GM19239 (cell line): ENCODE data around the gene CTSD.
"Not testable (repeated sequence)": the region's sequence is repeated elsewhere in the genome, so short reads cannot be mapped to it uniquely, and the experiment has no call there.

Source experiments
- DNase-seq: peaks from one replicate; pipeline ENCODE4 v3.0.0; 2011; ENCODE audit warnings: low spot score; ENCODE audit not compliant: insufficient read length
- FAIRE-seq: peaks from 2 replicates; lab custom pipeline; 2011; peaks lifted over from hg19 to GRCh38; lab: Jason Lieb, UNC

Gene CTSD

DNA sequence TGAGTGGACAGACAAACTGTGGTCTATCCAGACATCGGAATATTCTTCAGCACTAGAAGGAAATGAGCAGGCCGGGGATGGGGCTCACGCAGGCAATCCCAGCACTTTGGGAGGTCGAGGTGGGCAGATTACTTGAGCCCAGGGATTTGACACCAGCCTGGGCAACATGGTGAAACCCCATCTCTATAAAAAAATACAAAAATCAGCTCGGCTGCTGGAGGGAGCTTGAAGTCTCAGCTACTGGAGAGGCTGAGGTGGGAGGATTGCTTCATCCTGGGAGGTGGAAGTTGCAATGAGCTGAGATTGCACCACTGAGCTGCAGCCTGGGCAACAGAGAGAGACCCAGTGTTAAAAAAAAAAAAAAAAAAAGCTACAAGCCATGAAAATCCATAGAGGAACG, 8.0 kb upstream of the CTSD start:
- no peak for FAIRE-seq
- no peak for DNase-seq

DNA sequence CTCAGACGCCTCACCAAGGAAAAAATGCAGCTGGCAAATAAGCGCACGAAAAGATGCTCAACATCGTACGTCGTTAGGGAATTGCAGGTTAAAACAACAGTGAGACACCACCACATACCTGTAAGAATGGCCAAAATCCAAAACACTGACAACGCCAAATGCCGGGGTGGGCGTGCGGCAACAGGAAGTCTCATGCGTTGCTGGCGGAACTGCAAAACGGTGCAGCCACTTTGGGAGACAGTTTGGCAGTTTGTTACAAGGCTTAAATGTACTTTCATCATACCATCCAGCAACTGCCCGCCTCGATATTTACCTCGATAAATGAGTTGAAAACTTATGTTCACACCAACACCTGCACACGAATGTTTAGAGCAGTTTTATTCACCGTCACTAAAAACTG, 7.5 kb upstream of the CTSD start:
- no peak for FAIRE-seq
- DNase-seq, result no peak

DNA sequence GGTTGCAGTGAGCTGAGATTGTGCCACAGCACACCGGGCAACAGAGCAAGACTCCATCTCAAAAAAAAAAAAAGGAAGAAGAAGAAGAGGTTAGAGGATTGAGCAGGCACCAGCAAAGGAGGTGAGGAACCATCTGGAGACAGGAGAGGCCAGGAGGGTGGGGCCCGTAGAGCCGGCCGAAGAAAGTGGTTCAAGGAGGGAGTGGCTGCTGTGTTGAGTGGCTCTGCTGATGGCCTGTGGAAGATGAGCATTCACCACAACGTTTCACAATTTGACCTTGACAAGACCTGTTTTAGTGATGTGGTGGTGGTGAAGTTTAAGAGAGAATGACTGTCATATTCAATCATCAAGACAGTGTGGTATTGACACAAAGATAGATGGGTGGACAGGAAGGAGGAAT, 6.8 kb upstream of the CTSD start:
- DNase-seq (no peak), FAIRE-seq (no peak)

DNA sequence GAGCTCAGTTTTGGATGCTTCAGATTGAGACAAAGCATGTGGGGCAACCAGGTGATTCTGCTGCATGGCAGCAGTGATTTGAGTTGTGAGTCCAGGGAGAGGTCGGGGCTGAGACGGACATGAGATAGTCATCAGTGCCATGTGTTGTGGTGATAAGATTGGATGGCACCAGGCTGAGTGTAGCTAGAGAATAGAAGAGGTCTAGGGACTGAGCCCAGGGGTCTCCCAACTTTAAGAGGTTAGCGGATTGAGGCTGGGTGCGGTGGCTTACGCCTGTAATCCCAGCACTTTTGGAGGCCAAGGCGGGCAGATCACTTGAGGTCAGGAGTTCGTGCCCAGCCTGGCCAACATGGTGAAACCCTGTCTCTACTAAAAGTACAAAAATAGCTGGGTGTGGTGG, 6.3 kb upstream of the CTSD start:
- no peak for FAIRE-seq
- DNase-seq, result no peak

DNA sequence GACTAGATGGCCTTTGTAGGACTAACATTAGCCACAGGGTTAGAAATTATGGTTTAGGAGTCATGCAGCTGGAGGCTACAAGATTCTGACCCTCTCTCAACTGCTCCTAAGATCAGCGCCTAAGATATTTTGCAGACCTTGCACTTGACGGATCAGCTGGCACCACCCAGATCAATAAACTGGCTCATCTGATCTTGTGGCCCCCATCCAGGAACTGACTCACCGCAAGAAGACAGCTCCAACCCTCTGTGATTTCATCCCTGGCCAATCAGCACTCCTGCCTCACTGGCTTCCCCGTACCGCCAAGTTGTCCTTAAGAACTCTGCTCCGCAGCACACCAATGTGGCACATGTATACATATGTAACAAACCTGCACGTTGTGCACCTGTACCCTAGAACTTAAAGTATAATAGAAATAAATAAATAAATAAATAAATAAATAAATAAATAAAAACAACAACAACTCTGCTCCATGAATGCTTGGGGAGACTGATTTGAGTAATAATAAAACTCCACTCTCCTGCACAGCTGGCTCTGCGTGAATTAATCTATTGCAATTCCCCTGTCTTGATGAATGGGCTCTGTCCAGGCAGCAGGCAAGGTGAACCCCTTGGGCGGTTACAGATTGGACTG, 5.7 kb upstream of the CTSD start:
- FAIRE-seq, DNase-seq: not testable (repeated sequence)

DNA sequence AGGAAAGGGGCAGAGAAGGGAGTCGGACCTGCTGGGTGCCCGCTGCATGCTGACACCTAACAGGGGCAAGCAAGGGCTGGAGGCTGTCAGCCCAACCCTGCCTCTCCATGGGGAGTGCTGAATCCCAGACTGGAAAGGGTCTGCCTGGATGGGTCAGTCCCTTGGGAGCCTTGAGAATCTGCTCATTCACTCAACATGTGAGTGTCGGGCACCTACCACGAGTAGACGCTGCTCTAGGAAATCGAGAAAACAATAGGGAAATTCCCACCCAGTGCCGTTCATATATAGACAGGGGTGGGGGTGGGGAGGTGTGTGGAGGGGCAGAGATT, 4.4 kb upstream of the CTSD start:
- DNase-seq (no peak), FAIRE-seq (no peak)

DNA sequence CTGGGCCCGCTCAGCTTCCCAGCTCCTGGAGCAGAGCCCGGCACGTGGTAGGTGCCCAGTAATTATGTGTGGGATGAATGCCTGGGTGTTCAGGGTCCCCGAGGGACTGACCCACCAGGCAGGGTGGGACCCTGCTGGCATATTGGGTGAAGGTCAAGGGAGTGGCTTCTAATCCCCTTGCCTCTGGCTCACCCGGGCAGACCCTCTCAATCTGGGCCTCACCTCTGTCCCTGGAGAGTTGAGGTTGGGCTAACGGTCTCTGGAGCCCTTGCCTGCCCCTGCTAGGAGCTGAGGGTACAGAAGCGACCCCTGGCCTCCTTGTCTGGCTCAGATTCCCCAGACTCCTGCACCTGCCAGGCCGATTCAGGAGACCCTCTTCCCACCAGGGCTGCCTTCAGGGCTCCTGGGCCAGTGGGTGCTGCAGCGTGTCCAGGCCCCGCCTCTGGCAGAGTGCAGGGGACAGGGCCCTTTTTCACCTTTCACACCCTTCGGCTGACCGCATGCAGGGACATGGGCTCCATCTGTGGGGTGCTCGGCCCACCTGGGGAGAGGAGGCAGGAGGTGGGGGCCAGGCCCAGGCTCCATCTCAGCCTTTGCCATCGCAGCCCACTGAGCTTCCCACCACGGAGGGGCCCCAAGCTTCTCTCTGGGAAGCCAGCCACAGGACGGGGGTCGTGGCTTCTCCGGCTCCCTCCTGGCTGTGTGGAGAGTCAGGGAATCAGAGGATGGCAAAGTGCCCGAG, 3.8 kb upstream of the CTSD start:
- FAIRE-seq, result no peak

DNA sequence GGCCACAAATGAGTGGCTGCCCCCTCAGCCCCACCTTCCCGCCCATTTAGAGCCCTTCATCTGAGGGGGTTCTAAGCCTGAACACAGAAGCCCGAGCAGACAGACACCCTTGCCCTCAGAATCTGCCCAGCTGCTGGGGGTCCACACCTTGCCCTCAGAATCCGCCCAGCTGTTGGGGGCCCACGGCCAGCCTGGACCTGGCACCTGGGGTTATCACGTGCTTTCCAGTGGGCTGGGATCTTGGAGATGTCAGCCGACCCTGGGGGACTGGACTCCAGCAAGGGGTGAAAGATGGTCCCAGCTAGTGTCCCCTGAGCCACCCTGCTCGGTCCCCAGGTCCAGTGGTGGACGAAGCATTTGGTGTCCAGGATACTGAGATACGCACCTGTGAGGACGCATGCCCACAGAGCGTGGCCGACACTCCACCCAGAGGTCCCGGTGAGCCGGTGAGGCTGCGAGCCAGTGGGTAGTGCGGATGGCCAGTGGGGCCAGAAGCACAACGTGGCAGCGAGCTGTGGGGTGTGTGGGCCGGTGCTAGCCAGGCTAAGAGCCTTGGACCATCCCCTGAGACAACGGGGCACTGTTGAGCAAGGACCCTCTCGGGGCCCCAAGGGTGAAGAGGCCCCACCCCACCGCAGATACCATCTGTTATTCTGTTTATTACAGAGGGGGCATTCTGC, 3.1 kb upstream of the CTSD start:
- FAIRE-seq (no peak), DNase-seq (no peak)

More for the DNA sequence above, 3.8 kb upstream of the CTSD start:
- DNase-seq, result no peak

DNA sequence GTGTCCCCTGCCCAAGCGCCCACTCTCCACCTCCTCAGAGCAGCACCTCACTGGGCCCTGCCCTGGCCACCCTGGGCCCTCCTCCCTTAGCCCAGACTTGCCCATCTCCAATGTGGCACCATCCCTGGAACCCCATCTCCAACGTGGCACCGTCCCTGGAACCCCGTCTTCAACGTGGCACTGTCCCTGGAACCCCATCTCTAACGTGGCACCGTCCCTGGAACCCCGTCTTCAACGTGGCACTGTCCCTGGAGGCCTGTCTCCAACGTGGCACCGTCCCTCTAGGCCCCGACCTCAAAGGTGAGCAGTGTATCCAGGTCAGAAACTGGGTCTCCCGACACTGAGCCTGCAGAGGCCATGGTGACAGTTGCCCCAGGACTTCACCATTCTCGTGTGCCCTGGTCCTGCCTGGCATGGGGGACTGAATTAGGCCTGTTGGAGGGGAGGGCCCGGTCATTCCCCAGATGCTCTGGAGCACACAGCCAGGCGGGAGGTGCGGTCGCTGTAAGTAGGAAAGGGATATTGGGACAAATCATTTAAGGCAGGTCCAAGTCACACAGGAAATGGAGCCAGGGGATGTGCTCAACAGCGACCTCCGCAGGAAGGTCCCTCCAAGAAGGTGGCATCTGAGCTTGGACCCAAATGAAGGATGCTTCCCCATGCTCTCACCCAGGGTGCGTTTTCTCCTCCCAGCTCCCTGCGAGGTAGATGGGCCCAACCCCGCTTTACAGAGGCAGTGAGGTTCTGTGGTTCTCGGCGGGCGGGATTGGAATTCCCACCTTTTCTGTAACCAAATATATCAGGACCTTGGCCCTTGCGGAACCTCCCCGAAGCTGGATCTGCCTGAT, 2.4 kb upstream of the CTSD start:
- FAIRE-seq (no peak), DNase-seq (no peak)

DNA sequence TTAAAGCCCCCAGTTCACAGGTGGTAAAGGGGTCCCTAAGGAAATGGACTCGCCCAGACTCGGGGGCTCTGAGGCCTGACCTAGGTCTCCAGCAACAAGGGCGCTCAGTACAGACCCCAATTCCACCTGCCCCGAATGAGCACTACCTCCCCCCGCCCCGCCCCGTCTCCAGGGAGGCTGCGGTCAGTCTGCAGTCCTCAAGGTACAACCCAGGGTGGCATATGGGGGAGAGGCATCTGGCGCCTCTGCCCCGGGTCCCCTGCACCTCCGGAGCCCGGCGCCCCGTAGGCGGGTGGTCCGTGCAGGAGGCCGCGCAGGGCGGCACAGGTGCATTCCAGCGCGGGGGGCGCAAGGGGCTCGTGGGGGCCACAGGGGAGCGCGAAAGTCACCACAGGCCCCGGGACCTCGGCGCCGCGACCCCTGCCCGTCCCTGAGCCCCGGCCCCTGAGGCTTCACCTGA, 361 bp downstream of the CTSD start:
- DNase-seq, result no peak
- FAIRE-seq, result no peak

DNA sequence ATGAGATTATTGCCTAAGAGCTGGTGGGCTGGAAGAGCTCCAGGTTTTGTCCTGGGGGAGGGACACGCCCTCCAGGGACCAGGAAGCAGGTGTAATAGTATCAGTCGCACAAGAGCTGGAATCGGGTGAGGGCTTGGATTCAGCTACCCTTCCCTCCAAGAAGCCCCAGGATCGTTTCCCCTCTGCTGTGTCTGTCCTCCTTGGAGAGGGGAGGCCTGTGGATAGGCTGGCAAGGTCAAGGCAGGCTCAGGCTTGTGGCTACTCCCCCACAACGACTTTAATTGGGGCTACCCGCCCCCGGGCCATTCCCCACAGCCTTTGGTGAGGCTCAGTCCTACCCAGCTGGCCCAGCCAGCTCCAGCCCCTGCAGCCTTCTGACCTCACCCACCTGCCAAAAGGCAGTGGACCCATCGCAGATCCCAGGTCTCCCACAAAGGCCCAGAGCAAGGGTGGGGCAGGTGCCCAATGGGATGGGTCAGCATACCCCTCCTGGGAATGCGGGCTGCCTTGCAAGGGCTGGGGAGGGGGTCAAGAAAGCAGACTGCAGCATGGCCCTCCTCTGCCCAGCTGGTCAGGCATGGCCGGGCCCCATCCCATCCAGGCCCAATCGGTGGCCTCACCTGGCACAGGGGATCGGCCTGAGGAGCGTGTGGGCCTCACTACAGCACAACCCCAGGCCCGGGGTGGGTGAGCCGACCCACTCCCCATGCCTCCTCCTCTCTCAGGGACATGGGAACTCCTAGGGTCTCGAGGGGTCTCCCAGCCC, 1.0 kb downstream of the CTSD start:
- no peak for DNase-seq
- FAIRE-seq, result no peak

DNA sequence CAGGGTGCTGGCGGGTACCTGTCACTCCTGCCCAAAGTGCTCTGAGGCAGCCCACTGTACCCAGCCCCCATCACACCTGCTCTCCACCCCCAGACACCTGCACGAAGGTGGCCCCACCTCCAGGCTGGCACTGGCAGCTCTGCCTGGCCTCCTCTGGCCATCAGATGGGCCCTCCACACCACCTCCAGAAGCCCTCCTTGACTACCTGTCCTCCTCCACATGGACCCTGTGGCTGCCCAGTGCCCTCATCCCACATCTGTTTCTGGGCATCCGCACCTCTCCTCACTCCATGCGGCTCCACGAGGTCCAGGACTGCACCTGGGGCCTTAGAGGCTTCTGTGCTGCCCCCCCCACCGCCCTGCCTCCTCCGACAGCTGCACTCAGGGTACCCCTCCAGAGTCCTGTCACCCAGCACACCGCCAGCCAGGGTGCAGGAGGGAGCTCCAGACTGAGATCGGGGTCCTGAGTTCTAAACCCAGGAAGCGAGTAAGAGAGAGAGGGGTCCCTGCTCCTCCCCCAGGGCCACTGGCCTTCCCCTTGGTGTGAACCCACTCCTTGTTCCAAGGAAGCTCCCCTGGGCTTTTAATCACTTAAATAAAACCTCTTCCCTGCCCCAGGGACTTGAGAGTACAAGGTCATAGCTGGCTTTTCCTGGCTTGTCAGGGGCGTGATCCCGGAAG, 1.7 kb downstream of the CTSD start:
- no peak for FAIRE-seq
- no peak for DNase-seq

DNA sequence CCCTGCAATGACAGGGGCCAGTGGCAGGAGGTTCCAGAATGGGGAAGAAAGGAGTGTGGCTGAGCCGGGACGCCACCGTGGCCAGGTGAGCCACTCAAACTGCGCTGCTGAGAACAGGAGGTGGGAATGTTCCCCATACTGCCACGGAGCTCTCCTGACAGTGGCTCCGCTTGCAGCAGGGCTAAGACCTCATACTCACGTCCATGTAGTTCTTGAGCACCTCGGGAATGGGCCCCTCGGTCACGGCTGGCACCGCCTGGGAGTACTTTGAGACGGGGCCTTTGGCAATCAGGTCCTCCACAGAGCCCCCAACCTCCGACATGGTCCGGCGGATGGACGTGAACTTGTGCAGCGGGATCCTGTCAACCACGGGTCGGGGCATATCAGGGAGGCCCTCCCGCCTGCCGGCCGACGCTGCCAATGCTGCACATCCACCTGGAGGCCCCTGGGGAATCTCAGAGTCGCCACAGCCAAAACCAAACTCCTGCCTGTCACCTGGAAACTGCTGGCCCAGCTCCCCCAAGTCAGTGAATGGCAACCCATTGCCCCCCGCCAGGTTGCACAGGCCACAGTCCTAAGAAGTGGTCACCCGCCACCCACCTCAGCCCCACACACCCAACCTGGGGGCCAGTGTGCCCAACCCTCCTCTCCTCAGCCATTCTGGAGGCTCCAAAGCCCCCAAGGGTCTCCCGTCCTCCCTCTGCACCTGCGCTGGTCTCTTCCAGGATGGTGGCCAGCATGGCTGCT, 2.4 kb downstream of the CTSD start:
- FAIRE-seq (no peak), DNase-seq (no peak)

DNA sequence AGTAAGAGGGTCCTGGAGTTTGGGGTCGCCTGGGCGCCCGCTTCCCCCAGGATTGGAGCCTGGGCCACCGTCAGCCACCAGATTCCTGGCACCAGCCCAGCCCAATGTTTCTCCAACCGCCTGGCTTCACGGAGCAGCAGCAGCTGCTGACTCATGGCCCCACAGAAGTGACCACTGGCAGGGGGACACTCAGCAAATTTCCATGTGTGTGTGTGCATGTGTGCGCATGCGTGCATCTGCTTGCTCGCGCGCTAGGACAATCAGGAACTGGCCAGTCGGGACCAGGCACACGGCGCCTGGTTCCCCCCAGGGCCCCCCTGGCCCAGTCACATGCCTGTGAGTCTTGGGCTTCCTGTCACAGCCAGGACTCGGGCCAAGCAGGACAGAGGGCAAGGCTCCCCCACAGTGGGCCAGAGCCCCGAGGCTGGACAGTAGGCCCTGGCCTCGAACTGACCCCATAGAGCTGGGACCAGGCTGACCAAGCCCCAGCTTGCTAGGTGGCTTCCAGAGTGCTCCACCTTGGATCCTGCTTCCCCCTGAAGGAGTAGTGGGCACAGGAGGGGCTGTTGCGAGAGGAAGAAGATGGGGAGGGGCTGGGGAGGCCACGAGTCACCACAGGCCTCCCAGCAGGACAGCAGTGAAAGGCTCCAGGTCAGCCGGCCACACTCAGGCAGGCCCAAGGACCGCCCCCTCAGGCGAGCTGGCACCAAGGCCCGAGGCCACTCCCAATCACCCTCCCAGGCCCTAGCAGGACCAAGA, 3.2 kb downstream of the CTSD start:
- FAIRE-seq (no peak), DNase-seq (no peak)

DNA sequence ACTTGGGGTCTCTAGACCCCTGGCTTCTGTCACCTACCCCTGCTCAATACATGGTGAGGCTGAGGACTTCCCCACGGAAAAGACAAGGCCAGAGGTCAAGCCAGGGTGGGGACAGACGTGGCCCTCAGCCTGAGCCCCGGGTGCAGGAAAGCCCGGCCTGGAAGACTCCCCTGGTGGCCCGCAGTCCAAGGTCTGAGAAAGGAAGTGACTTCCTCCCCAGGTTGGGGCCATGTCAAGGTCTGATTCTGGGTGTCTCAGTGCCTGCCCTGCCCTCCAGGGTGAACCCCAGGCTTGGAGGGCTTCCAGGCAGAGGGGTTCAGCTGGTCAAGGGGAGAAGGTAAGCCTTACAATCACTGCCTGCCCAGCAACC, 3.9 kb downstream of the CTSD start:
- no peak for DNase-seq
- FAIRE-seq, result no peak

DNA sequence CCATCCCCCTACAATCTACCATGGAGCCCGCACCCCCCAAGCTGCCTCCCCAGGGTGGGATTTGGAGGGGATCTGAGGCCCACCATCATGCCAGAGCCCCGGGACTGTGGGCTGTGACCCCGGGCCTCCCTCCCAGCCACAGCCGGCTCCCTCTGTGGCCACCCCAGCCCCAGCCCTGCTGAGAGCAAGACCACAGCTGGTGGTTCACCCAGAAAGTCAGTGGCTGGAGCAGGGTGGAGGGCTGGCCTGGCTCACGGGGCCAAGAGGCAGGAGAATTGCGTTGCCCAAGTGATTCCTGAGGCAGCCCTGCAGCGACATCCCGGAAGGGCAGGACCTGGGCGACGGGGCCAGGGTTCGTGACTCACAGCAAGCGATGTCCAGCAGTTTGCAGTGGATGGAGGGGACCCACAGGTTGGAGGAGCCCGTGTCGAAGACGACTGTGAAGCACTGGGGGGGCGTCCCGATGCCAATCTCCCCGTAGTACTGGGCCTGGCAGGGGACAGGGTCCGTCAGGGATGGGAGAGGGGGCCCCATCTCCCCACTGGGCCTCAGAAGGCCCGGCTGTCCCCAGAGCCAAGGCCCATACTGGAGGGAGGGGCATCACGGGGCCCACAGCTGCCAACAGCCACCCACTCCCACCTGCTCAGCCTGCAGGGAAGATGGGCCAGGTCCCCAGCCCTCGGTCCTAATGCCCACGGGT, 4.4 kb downstream of the CTSD start:
- DNase-seq (no peak), FAIRE-seq (no peak)

DNA sequence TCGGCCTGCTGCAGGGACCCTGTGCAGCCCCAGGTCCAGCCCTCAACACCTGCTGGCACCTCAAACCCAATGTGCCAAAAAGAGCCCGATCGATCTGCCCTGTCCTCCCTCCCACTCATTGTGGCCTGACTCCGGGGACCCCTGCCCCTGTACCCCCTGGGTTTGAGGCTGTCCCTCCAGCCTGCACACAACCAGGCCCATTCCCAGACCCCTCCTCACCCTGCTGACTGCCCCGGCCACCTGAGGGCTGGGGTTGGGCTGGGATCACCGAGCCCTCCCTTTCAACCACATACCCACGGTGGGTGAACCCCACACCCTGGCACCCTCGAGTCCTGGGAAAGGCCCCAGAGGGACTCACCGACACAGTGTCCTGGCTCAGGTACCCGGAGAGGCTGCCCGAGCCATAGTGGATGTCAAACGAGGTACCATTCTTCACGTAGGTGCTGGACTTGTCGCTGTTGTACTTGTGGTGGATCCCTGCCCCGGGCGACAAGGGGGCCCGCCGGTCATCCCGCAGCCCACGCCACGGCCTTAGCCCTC, 5.0 kb downstream of the CTSD start:
- DNase-seq (no peak), FAIRE-seq (no peak)
